OCI-LY7 (cell line): ENCODE measurements around the gene KCNQ1OT1.

Experiments
- CTCF ChIP-seq: fragments of 200-600 bp; sonication (generic); conservative IDR thresholded peaks from 2 replicates; pipeline ENCODE4 v1.5.1; 2014; ENCODE audit warnings: mild to moderate bottlenecking, antibody characterized with exemption, low read length, moderate library complexity, mixed read lengths
- EZH2phosphoT487 ChIP-seq: fragments of 200-600 bp; sonication (generic); IDR thresholded peaks from 2 replicates; pipeline ENCODE4 v1.6.1; 2018; ENCODE audit warnings: low read depth, borderline replicate concordance, mild to moderate bottlenecking, mixed run types, antibody characterized with exemption, low read length, moderate library complexity, mixed read lengths

- TF ChIP-seq CTCF (no peak), EZH2phosphoT487 (no peak)
Observed at GRCh38 chr11:2741006-2741376, 41.2 kb upstream of the KCNQ1OT1 start.
